Measurements from ENCODE around the gene KY.

- TF ChIP-seq CTCF (IDR thresholded peaks at IDR 0.05), result no peak
- TF ChIP-seq POLR2A (IDR thresholded peaks at IDR 0.05), result no peak
- TF ChIP-seq POLR2AphosphoS5 (IDR thresholded peaks at IDR 0.05), result no peak
Measured at GRCh38 chr3:134598763-134599545, 51.9 kb downstream of the KY start.
